Activated naive CD8-positive, alpha-beta T cell treated with anti-CD3 and anti-CD28 coated beads for 36 hours (primary cell): ENCODE data around the gene PIR. TPM values are rescaled to one million over a fixed set of nuclear protein-coding genes. Genes with fewer than 3 reads are reported as not detected.

Experiments used
- DNase-seq: peaks from one replicate; pipeline ENCODE4 v3.0.0; 2021
- H3K27ac Mint-ChIP-seq: one replicate; pipeline ENCODE4 v1.8.0; 2022; ENCODE audit warnings: mild to moderate bottlenecking, moderate library complexity, mixed read lengths
- H3K27me3 Mint-ChIP-seq: one replicate; pipeline ENCODE4 v1.8.0; 2022; ENCODE audit warnings: mild to moderate bottlenecking, mixed read lengths
- H3K36me3 Mint-ChIP-seq: one replicate; pipeline ENCODE4 v1.8.0; 2021; ENCODE audit warnings: mild to moderate bottlenecking, mixed read lengths
- H3K4me1 Mint-ChIP-seq: one replicate; pipeline ENCODE4 v1.8.0; 2021; ENCODE audit warnings: mixed read lengths
- H3K4me3 Mint-ChIP-seq: one replicate; pipeline ENCODE4 v1.8.0; 2022; ENCODE audit warnings: mild to moderate bottlenecking, moderate library complexity, mixed read lengths
- H3K9me3 Mint-ChIP-seq: one replicate; pipeline ENCODE4 v1.8.0; 2022; ENCODE audit warnings: mixed read lengths
- total RNA-seq, 2 experiments: library from RNA; stranded (reverse); gene quantifications; one replicate each; pipeline ENCODE4 v1.2.3, GENCODE V29; 2021

PIR gene
- total RNA-seq, 2 experiments from 2014 or later: 1.9 to 3.0 TPM

DNA sequence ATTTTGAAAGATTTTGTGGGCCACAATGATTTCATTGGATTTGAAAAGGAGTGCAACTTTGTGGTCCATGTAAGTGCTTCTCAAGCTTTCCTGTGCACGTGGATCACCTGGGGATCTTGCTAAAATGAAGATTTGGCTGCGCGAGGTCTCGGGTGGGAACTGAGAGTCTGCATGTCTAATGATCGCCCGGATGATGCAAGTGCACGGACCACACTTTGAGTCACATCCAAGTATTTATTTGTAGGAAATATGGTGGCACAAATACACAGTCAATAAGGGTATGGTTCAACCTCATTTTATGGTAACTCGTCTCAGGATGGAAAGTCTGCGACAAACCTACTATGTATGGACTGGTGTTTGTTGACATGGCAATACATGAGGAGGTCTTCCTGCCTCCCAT lies 8.4 kb upstream of the PIR start:
- no peak for DNase-seq
- no peaks in the 10 kb centered on the region for H3K36me3 Mint-ChIP-seq
- peaks cover 4% of the 10 kb centered on the region for H3K4me1 Mint-ChIP-seq
- H3K4me3 Mint-ChIP-seq: no peak overlapping the region
- H3K9me3 Mint-ChIP-seq: no peaks in the 10 kb centered on the region
- no peak overlapping the region for H3K27ac Mint-ChIP-seq
- peaks cover 13% of the 10 kb centered on the region for H3K27me3 Mint-ChIP-seq

GRCh38 chrX:15500497-15500966 lies 7.4 kb upstream of the PIR start, which contains the start of gene BMX:
Gene BMX (plus strand): TSS chrX:15500807. CDS start chrX:15508354, 7,547 bp downstream.
- DNase-seq: no peak
- Mint-ChIP-seq H3K27me3 (peaks cover 13% of the 10 kb centered on the region), H3K27ac (no peak within 1 kb of the TSS), H3K4me3 (no peak within 1 kb of the TSS), H3K9me3 (no peaks in the 10 kb centered on the region), H3K4me1 (peaks cover 4% of the 10 kb centered on the region), H3K36me3 (no peaks in the 10 kb centered on the region)

DNA sequence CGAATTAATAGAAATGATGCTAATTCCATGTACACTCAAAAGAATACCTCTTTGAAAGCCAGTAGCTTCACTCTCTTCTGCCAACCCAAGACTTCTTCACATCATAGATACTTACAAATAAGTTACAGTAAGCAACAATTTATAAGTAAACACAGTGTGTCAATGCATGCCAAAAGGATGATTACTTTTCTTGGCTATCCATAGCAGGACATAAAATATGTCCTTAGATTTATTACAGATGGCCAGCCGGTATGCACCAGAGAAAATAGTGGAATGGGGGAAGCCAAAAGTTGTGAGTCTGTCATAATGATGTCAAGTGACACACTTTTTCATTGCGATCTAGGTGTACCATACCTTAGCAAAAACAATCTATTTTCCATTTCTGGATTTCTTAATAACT lies 6.8 kb upstream of the PIR start:
- peaks cover 4% of the 10 kb centered on the region for H3K4me1 Mint-ChIP-seq
- peaks cover 13% of the 10 kb centered on the region for H3K27me3 Mint-ChIP-seq
- no peaks in the 10 kb centered on the region for H3K9me3 Mint-ChIP-seq
- no peak for DNase-seq
- H3K27ac Mint-ChIP-seq: no peak overlapping the region
- H3K4me3 Mint-ChIP-seq: no peak overlapping the region
- no peaks in the 10 kb centered on the region for H3K36me3 Mint-ChIP-seq

- Mint-ChIP-seq H3K4me1 (peaks cover 5% of the 10 kb centered on the region), H3K36me3 (no peaks in the 10 kb centered on the region)
Measured at GRCh38 chrX:15498741-15499140, 5.6 kb upstream of the PIR start.

GRCh38 chrX:15497865-15498264 lies 4.7 kb upstream of the PIR start:
- Mint-ChIP-seq H3K27me3 (peaks cover 2% of the 10 kb centered on the region), H3K27ac (no peak overlapping the region), H3K4me1 (peaks cover 9% of the 10 kb centered on the region)

More at GRCh38 chrX:15498741-15499140, 5.6 kb upstream of the PIR start:
- H3K4me3 Mint-ChIP-seq: no peak overlapping the region
- H3K27me3 Mint-ChIP-seq: peaks cover 6% of the 10 kb centered on the region
- no peak overlapping the region for H3K27ac Mint-ChIP-seq
- DNase-seq: no peak
- H3K9me3 Mint-ChIP-seq: no peaks in the 10 kb centered on the region

DNA sequence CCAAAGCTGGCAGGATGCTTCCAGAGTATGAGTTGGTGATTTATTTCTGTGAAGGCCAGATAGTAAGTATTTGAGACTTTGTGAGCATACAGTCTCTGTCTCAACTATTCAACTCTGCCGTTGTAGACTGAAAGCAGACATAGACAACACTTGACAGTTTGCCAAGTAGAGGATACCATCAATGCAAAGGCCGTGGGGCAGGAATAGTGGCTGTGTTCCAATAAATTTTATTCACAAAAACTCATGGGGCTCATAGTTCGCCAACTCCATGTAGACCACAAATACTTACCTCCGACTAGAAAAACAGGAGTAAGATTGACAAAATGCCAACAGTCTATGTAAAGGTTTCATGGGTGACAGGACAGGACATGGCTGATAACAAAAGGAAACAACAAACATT lies 3.7 kb upstream of the PIR start:
- Mint-ChIP-seq H3K36me3 (no peaks in the 10 kb centered on the region), H3K27ac (no peak overlapping the region), H3K4me1 (peaks cover 11% of the 10 kb centered on the region), H3K9me3 (no peaks in the 10 kb centered on the region), H3K27me3 (no peaks in the 10 kb centered on the region), H3K4me3 (no peak overlapping the region)
- DNase-seq: no peak

More at GRCh38 chrX:15497865-15498264, 4.7 kb upstream of the PIR start:
- H3K36me3 Mint-ChIP-seq: no peaks in the 10 kb centered on the region
- no peak overlapping the region for H3K4me3 Mint-ChIP-seq
- DNase-seq: peak; percentile 31
- H3K9me3 Mint-ChIP-seq: no peaks in the 10 kb centered on the region

DNA sequence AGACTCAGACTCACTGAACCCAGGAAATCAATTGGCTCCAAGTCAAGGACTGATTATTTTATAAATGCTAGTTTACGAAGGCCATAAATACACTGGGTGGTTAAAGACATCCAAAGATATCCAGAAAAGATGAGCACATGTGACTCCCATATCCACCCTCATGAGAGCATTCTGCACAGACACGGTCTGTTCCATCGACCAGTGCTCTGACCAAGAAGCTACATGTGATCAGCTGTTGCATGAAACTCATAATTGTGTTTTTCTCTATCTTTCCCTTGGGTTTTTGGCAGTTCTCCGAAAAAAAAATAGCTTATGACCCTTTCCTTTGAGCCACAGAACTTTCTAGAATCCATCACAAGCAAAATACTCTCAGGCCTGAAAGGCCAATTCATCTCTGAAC lies 2.7 kb upstream of the PIR start:
- H3K36me3 Mint-ChIP-seq: no peaks in the 10 kb centered on the region
- no peak overlapping the region for H3K27ac Mint-ChIP-seq
- H3K4me1 Mint-ChIP-seq: peaks cover 11% of the 10 kb centered on the region

DNA sequence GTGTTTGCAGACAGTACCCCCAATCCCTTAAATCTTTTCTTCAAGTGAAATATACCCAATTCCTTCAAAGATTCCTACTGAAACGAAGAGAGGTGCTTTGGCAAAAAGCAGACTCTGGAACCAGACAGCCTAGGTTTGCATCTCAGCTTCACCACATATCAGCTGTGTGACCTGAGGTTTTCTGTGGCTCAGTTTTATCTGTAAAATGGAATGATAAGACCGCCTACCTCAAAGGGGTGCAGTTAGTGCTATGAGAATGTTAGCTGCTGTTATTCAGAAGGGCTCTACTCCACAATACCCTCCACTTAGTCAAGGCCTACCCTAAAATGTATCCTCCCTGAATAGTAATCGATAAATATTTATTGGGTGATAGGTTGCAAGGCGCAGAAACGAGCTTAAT lies 664 bp downstream of the PIR start:
- Mint-ChIP-seq H3K4me1 (peaks cover 7% of the 10 kb centered on the region), H3K4me3 (peak overlapping the region; percentile 81), H3K27me3 (no peaks in the 10 kb centered on the region), H3K9me3 (no peaks in the 10 kb centered on the region), H3K36me3 (no peaks in the 10 kb centered on the region), H3K27ac (no peak overlapping the region)
- DNase-seq: no peak

More for the DNA sequence above, 2.7 kb upstream of the PIR start:
- Mint-ChIP-seq H3K4me3 (no peak overlapping the region), H3K27me3 (no peaks in the 10 kb centered on the region), H3K9me3 (no peaks in the 10 kb centered on the region)
- no peak for DNase-seq

GRCh38 chrX:15483891-15484290 lies 9.2 kb downstream of the PIR start:
- no peak overlapping the region for H3K27ac Mint-ChIP-seq
- no peaks in the 10 kb centered on the region for H3K4me1 Mint-ChIP-seq
- DNase-seq: no peak
- H3K4me3 Mint-ChIP-seq: no peak overlapping the region
- no peaks in the 10 kb centered on the region for H3K36me3 Mint-ChIP-seq
- peaks cover 3% of the 10 kb centered on the region for H3K27me3 Mint-ChIP-seq
- no peaks in the 10 kb centered on the region for H3K9me3 Mint-ChIP-seq

- Mint-ChIP-seq H3K4me1 (peaks cover 3% of the 10 kb centered on the region), H3K4me3 (no peak overlapping the region), H3K9me3 (no peaks in the 10 kb centered on the region), H3K36me3 (no peaks in the 10 kb centered on the region), H3K27ac (no peak overlapping the region), H3K27me3 (peaks cover 2% of the 10 kb centered on the region)
- no peak for DNase-seq
Measured at GRCh38 chrX:15475486-15475885, 17.6 kb downstream of the PIR start.

GRCh38 chrX:15475021-15475420 lies 18.1 kb downstream of the PIR start:
- DNase-seq: no peak
- no peaks in the 10 kb centered on the region for H3K9me3 Mint-ChIP-seq
- no peak overlapping the region for H3K4me3 Mint-ChIP-seq
- H3K4me1 Mint-ChIP-seq: peaks cover 3% of the 10 kb centered on the region
- H3K27me3 Mint-ChIP-seq: no peaks in the 10 kb centered on the region
- no peaks in the 10 kb centered on the region for H3K36me3 Mint-ChIP-seq
- no peak overlapping the region for H3K27ac Mint-ChIP-seq

GRCh38 chrX:15474028-15474427 lies 19.1 kb downstream of the PIR start:
- no peak overlapping the region for H3K4me3 Mint-ChIP-seq
- no peaks in the 10 kb centered on the region for H3K27me3 Mint-ChIP-seq

GRCh38 chrX:15472531-15472930 lies 20.6 kb downstream of the PIR start:
- H3K9me3 Mint-ChIP-seq: no peaks in the 10 kb centered on the region
- H3K4me3 Mint-ChIP-seq: no peak overlapping the region
- H3K27me3 Mint-ChIP-seq: no peaks in the 10 kb centered on the region
- peaks cover 3% of the 10 kb centered on the region for H3K4me1 Mint-ChIP-seq
- H3K27ac Mint-ChIP-seq: no peak overlapping the region
- DNase-seq: no peak
- no peaks in the 10 kb centered on the region for H3K36me3 Mint-ChIP-seq

More at GRCh38 chrX:15474028-15474427, 19.1 kb downstream of the PIR start:
- no peak overlapping the region for H3K27ac Mint-ChIP-seq
- peaks cover 3% of the 10 kb centered on the region for H3K4me1 Mint-ChIP-seq
- DNase-seq: no peak
- no peaks in the 10 kb centered on the region for H3K36me3 Mint-ChIP-seq
- no peaks in the 10 kb centered on the region for H3K9me3 Mint-ChIP-seq

DNA sequence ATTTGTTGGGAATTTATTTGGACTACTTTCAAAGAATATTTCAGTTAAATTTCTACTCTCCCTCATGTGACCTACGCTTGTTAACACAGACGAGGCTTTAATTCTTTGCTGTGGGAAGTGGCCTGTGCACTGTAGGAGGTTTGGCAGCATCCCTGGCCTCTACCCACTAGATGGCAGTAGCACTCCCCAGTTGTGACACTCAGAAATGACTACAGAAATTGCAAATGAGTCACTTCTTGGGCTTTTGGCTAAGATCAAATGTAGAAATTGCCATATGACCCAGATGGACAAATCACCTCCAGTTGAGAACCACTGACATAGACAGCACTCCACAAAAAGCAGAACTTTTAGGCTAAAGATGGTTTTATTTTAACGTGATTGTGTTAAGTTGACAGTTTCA lies 22.1 kb downstream of the PIR start:
- no peaks in the 10 kb centered on the region for H3K27me3 Mint-ChIP-seq
- H3K9me3 Mint-ChIP-seq: no peaks in the 10 kb centered on the region
- no peaks in the 10 kb centered on the region for H3K36me3 Mint-ChIP-seq
- H3K4me3 Mint-ChIP-seq: no peak overlapping the region
- no peak overlapping the region for H3K27ac Mint-ChIP-seq
- H3K4me1 Mint-ChIP-seq: peaks cover 3% of the 10 kb centered on the region
- DNase-seq: peak; percentile 23

DNA sequence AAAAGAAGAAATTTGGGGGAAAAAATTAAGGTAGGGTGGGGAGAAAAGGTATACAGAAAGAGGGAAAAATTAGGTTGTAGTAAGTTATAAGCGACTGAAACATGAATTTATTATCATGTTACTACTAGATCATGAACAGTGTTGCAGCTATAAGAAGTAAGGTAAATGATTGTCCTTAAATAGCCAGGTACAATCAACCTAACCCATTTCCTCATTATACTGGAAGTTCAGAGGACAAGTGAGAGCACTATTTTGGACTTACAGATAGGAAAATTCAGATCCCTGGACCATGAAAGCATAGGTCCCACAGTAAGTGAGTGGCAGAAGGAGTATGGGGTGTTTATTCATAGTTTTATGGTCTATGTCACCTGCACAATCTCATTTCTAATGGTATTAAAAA lies 23.5 kb downstream of the PIR start:
- Mint-ChIP-seq H3K9me3 (no peaks in the 10 kb centered on the region), H3K27me3 (peaks cover 3% of the 10 kb centered on the region), H3K4me1 (peaks cover 6% of the 10 kb centered on the region), H3K36me3 (no peaks in the 10 kb centered on the region), H3K27ac (no peak overlapping the region), H3K4me3 (no peak overlapping the region)
- no peak for DNase-seq

- Mint-ChIP-seq H3K27ac (no peak overlapping the region), H3K4me3 (no peak overlapping the region), H3K27me3 (peaks cover 3% of the 10 kb centered on the region), H3K9me3 (no peaks in the 10 kb centered on the region), H3K36me3 (no peaks in the 10 kb centered on the region), H3K4me1 (peaks cover 6% of the 10 kb centered on the region)
- no peak for DNase-seq
Measured at GRCh38 chrX:15468036-15468435, 25.1 kb downstream of the PIR start.
